K562 (cell line): ENCODE data around the gene NKAIN1. TPM values are rescaled to one million over a fixed set of nuclear protein-coding genes. Genes with fewer than 3 reads are reported as not detected.

Experiments
- CC2D1A ChIP-seq: fragments of 450-650 bp; IDR thresholded peaks from 2 replicates; pipeline ENCODE4 v1.6.1; 2017; ENCODE audit warnings: mild to moderate bottlenecking
- CREB3 ChIP-seq: fragments of 450-650 bp; conservative IDR thresholded peaks from 2 replicates; pipeline ENCODE4 v1.6.1; 2016; ENCODE audit warnings: missing genetic modification characterization, low read depth, mild to moderate bottlenecking, missing compliant biosample characterization, moderate library complexity
- CTCF ChIP-seq, 3 experiments: IDR thresholded peaks in 2 of 3; conservative IDR thresholded peaks in 1 of 3; 2 replicates each; pipeline ENCODE4 v1.5.1; 2011 to 2012; ENCODE audit warnings: low read length in 3 of 3, mild to moderate bottlenecking in 3 of 3, control low read depth in 2 of 3, improper control_type of control experiment in 1 of 3, inconsistent platforms in 1 of 3, low read depth in 1 of 3, mixed read lengths in 1 of 3, moderate library complexity in 1 of 3; ENCODE audit not compliant: insufficient read depth in 2 of 3
- DEAF1 ChIP-seq: fragments of 450-650 bp; formaldehyde crosslinking; IDR thresholded peaks from 2 replicates; pipeline ENCODE4 v1.4.0; 2020; ENCODE audit warnings: mild to moderate bottlenecking, moderate library complexity
- FOXK1 ChIP-seq: sonication (generic); formaldehyde crosslinking; IDR thresholded peaks from 2 replicates; pipeline ENCODE4 v1.8.0; 2022; ENCODE audit warnings: missing genetic modification reagents, mild to moderate bottlenecking, borderline replicate concordance
- JUND ChIP-seq, 2 experiments: IDR thresholded peaks; 2 replicates in 1 of 2; 3 replicates in 1 of 2; pipeline ENCODE4 v1.6.1; 2011; ENCODE audit warnings: borderline replicate concordance in 2 of 2, low read depth in 2 of 2, low read length in 2 of 2, improper control_type of control experiment in 1 of 2, missing biosample characterization in 1 of 2, missing genetic modification characterization in 1 of 2, missing genetic modification reagents in 1 of 2
- PHB ChIP-seq: fragments of 250-450 bp; sonication (Bioruptor Pico); IDR thresholded peaks from 2 replicates; pipeline ENCODE4 v1.5.0; 2021
- RAD21 ChIP-seq, 2 experiments: fragments of 250-450 bp in 1 of 2; fragments of 450-650 bp in 1 of 2; sonication (Bioruptor Pico) in 1 of 2; formaldehyde crosslinking in 1 of 2; IDR thresholded peaks in 1 of 2; conservative IDR thresholded peaks in 1 of 2; 2 replicates each; pipeline versions ENCODE4 v1.4.0 to v1.8.0; 2020 to 2022; ENCODE audit warnings: mild to moderate bottlenecking in 2 of 2, moderate library complexity in 1 of 2
- SMC3 ChIP-seq: conservative IDR thresholded peaks from 2 replicates; pipeline ENCODE4 v1.6.1; 2011; ENCODE audit warnings: low read depth, low read length, improper control_type of control experiment; ENCODE audit not compliant: insufficient read depth
- YY1 ChIP-seq, 3 experiments: IDR thresholded peaks; 2 replicates each; pipeline ENCODE4 v1.6.1; 2011; ENCODE audit warnings: low read length in 2 of 3, mild to moderate bottlenecking in 2 of 3, moderate library complexity in 2 of 3, borderline replicate concordance in 1 of 3, control low read depth in 1 of 3, low read depth in 1 of 3; ENCODE audit not compliant: insufficient read depth in 3 of 3, insufficient replicate concordance in 2 of 3, control insufficient read depth in 1 of 3, insufficient read length in 1 of 3; ENCODE audit errors: extremely low read depth in 1 of 3
- ZNF3 ChIP-seq: fragments of 250-450 bp; sonication (Bioruptor Pico); IDR thresholded peaks from 2 replicates; pipeline ENCODE4 v1.5.0; 2021; ENCODE audit warnings: mild to moderate bottlenecking, moderate library complexity
- ZNF407 ChIP-seq: fragments of 450-650 bp; IDR thresholded peaks from 2 replicates; pipeline ENCODE4 v1.6.1; 2016; ENCODE audit warnings: low read depth
- polyA plus RNA-seq, 8 experiments: library from polyadenylated mRNA; depleted of rRNA in 4 of 8; stranded (reverse) in 5 of 8; unstranded in 3 of 8; fragments of >200 nt; fragmentation: Nextera tagmentation in 2 of 8; fragmentation: Illumina TruSeq in 1 of 8; extraction: Ambion mirVana in 2 of 8; extraction: Trizol in 1 of 8; gene quantifications; 2 replicates each; pipeline versions ENCODE4 v1.2.1 to v1.2.3, GENCODE V29; 2011 to 2014; ENCODE audit warnings: inconsistent platforms in 1 of 8, missing spikeins in 1 of 8
- total RNA-seq, 7 experiments: library from RNA; depleted of rRNA in 6 of 7; stranded (reverse); fragments of >200 nt in 6 of 7; fragmentation: Illumina TruSeq in 2 of 7; extraction: Trizol in 2 of 7; gene quantifications; 2 replicates each; pipeline versions ENCODE4 v1.2.1 to v1.2.3, GENCODE V29; 2011 to 2021; ENCODE audit warnings: low replicate concordance in 1 of 7

Gene NKAIN1
- total and polyA plus RNA-seq, 9 of the 15 experiments (the other 6 are each of a cell fraction or from before 2014, with no cell fraction given) = 0.03 to 0.22 (median 0.04) TPM; not detected in 3

GRCh38 chr1:31183927-31184554 lies 55.6 kb downstream of the NKAIN1 start (continued):
- TF ChIP-seq CREB3 (no peak), DEAF1 (CRISPR knock-in tag) (peak; percentile 83), CC2D1A (peak; percentile 63; the same call in 1 of the 2 replicates), CTCF (IDR thresholded peaks at IDR 0.05 in 2 of 3, conservative IDR thresholded peaks at IDR 0.05 in 1 of 3; ENCODE audit: insufficient read depth in 2 of 3, low read depth in 1 of 3, low read length in 3 of 3) (peak; percentile 87 to 96 (median 95)), RAD21 (CRISPR knock-in tag; conservative IDR thresholded peaks at IDR 0.05 in 1 of 2, IDR thresholded peaks at IDR 0.05 in 1 of 2) (peak; percentile 81 to 95), JUND (IDR thresholded peaks at IDR 0.05; ENCODE audit: borderline replicate concordance, low read depth, low read length) (0 out of 2 replicates have a peak, but pooled peaks have one; percentile 24), JUND (tag; IDR thresholded peaks at IDR 0.05; ENCODE audit: borderline replicate concordance, low read depth, low read length) (no peak), ZNF3 (CRISPR knock-in tag) (no peak), PHB (CRISPR knock-in tag) (no peak), FOXK1 (0 out of 2 replicates have a peak, but pooled peaks have one; percentile 26), SMC3 (peak; percentile 82), YY1 (IDR thresholded peaks at IDR 0.05; ENCODE audit: borderline replicate concordance in 1 of 3, control insufficient read depth in 1 of 3, extremely low read depth in 1 of 3, insufficient read depth in 3 of 3, insufficient read length in 1 of 3, insufficient replicate concordance in 2 of 3, low read depth in 1 of 3, low read length in 2 of 3) (peak in 1 of 3 experiments; percentile 29), ZNF407 (no peak)
